GM18507 (cell line): Measurements from ENCODE around the gene CLEC4F.

ENCODE experiments used
- DNase-seq: peaks from one replicate; pipeline ENCODE4 v3.0.0; 2011; ENCODE audit warnings: low read depth; ENCODE audit not compliant: insufficient read length; ENCODE audit errors: extremely low spot score
- FAIRE-seq: peaks from 2 replicates; lab custom pipeline; 2011; peaks lifted over from hg19 to GRCh38; lab: Jason Lieb, UNC

Gene CLEC4F, protein sequence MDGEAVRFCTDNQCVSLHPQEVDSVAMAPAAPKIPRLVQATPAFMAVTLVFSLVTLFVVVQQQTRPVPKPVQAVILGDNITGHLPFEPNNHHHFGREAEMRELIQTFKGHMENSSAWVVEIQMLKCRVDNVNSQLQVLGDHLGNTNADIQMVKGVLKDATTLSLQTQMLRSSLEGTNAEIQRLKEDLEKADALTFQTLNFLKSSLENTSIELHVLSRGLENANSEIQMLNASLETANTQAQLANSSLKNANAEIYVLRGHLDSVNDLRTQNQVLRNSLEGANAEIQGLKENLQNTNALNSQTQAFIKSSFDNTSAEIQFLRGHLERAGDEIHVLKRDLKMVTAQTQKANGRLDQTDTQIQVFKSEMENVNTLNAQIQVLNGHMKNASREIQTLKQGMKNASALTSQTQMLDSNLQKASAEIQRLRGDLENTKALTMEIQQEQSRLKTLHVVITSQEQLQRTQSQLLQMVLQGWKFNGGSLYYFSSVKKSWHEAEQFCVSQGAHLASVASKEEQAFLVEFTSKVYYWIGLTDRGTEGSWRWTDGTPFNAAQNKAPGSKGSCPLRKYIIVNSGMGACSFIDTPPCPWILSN

DNA sequence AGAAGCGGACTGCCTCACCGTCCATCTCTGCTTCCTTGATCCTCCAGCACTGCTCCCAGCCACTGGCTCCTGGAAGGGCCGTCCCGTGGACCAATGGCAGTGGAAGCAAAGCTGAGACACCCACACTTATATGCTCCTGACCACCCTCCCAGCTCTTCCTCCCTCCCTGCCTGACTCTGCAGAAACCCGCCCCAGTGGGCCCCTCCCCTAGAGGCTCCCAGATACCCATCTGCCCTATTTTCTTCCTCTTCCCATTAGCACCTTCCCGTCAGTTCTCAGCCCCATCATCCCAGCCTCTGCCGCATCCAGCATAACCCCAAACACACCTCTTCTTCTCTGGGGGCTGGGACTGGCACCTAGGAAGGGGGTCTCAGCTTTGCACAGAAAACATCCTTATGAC is at the start of gene CLEC4F:
Gene CLEC4F (minus strand): TSS at position 101 of the 400 bp plus-strand sequence. CDS start 76 bp downstream, at position 25.
- no peak for FAIRE-seq
- no peak for DNase-seq

DNA sequence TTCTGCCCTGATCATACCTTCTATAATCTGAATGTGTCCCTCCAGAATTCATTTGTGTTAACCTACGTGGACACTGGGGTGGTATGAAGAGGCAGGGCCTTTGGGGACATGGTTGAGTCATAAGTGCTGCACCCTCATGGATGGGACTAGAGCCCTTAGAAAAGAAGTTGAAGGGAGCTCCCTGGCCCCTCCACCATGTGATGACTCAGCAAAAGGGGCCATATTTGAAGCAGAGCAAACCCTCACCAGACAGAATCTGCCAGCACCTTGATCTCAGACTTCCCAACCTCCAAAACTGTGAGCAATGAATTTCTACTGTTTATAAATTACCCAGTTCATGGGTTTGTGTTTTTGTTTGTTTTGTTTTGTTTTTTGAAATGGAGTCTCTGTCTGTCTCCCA is 48.6 kb upstream of the CLEC4F start:
- DNase-seq (no peak), FAIRE-seq (no peak)

DNA sequence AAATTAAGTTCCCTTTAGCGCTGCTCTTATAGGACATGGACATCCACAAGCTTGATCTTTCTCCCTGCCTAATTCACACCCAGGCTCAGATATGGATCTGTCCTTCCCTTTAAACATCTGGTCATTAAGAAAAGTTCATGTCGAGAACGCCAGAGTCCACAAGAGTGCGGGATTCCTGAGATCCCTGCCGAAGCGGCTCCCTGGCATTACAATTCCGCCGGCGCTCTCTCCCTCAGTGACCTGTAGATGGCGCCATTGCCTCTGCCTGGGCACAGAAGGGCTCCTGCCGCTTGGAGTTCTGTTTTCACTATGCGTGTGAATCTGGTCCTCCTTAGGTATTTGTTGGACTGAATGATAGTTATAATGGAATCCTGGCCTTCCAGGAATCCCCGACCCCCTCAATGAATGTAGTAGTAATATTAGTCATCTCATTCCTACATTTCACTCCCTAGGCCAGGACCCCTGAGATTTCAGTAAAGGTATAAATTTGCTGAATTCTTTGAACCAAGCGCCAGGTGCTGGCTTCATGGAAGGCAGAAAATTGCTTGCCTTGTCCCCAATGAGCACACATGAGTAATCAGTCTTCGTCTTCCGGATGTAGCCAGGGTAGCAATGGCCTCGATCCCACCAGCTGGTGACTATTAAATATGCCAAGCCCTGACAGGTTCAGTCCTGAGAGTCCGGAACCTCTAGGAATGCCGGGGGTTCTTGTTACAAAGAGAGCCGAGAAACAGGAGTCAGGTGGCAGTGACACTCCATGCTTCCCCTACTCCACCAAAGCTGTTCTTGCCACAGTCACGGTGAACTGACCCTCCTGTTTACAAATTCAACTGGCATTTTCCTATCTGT is 41.6 kb upstream of the CLEC4F start:
- peak; percentile 79 for FAIRE-seq
- peak; percentile 40 for DNase-seq

DNA sequence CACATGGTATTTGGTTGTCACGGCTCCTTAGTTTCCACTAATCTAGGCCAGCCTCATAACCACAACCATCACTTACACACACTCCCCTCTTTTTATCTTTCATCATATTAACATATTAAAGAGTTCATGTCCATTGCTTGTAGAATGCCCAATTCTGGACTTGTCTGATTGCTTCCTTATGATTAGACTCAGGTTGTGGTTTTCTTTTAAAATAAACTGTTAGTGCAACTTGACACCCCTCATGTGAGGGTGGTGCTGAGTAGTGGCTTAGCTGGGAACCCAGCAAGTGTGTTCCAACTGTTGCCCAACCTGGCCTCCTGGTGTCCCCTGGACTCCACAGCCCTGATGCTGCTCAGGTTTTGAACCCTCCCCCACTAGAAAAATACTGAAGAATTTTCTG is 35.3 kb upstream of the CLEC4F start:
- no peak for FAIRE-seq
- no peak for DNase-seq

DNA sequence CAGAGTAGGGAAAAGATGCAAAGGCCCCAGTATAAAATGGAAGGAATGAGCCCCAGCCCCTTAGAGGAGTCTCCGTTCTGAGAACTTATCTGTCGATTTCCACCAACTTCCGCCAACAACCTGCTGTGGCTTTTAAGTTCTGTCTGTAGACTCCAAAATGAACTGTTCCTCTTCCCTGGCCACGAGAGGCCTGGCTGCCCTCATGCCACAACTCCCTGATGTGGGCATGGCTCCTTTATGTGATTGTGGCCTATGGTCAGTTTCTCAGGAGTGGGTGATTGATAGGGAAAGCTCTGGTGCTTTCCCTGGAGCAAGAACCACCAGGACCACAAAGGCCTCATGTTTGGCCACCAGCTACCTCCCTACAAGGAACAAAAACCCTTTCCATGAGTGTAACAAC is 34.0 kb upstream of the CLEC4F start:
- no peak for FAIRE-seq
- no peak for DNase-seq

DNA sequence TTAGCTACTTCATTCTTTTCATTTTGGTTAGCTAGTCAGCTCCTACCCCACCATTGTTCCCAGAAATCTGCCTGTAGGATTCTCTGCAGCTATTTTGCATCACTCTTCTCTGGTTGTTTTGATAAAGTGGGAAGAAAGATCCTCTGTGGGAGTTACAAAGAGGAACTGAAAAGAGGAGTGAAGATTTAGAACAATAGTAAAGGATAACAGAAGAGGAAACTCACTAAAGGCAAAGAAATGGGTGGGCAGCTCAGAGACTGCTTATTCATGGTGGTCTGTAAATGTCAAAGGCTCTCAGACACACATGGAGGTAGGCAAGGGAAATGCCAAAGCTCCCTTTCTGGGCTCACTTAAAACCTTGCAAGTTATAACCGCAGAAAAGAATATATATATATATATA is 32.4 kb upstream of the CLEC4F start:
- DNase-seq (no peak), FAIRE-seq (no peak)

DNA sequence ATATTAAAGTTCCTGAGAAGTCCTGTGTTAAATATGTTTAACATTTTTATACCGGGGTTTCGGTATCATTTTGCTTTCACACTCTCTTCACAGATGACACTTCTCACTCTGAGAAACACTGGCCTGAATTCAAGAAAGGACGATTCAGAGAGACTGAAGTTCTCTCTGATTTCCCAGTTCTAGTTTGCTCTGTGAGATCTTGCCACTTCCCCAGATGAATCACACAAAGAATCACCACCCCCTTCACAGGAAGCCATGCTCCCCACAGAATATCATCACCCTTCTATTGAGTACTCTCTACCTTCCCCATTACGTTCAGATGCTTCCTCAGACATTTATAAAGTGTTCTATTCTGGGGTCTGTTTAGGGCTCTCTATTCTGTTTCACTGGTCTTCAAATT is 31.3 kb upstream of the CLEC4F start:
- FAIRE-seq: peak; percentile 88
- DNase-seq: peak; percentile 23

DNA sequence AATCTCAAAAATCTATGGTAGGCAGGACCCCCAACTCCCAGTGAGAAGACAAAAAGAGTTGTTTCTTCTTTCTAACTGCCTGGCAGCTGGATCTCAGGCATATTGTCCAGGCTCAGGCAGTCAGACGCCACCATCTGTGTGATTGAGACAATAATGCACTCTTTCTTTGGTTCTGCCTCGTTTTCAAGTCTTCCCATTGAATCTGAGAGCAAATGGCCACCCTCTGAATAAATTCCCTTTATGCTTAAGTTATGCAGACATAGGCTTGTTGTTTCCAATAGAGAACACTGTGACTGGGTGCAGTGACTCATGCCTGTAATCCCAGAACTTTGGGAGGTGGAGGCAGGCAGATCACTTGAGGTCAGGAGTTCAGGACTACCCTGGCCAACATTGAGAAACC is 30.5 kb upstream of the CLEC4F start:
- no peak for FAIRE-seq

DNA sequence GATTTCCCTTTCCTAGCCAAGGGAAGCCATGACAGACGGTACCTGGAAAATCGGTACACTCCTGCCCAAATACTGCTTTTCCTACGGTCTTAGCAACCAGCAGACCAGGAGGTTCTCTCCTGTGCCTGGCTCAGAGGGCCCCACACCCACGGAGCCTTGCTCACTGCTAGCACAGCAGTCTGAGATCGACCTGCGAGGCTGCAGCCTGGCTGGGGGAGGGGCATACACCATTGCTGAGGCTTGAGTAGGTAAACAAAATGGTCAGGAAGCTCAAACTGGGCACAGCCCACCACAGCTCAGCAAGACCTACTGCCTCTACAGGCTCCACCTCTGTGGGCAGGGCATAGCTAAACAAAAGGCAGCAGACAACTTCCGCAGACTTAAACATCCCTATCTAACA is 22.0 kb upstream of the CLEC4F start:
- no peak for DNase-seq

More for the DNA sequence above, 30.5 kb upstream of the CLEC4F start:
- DNase-seq: no peak

DNA sequence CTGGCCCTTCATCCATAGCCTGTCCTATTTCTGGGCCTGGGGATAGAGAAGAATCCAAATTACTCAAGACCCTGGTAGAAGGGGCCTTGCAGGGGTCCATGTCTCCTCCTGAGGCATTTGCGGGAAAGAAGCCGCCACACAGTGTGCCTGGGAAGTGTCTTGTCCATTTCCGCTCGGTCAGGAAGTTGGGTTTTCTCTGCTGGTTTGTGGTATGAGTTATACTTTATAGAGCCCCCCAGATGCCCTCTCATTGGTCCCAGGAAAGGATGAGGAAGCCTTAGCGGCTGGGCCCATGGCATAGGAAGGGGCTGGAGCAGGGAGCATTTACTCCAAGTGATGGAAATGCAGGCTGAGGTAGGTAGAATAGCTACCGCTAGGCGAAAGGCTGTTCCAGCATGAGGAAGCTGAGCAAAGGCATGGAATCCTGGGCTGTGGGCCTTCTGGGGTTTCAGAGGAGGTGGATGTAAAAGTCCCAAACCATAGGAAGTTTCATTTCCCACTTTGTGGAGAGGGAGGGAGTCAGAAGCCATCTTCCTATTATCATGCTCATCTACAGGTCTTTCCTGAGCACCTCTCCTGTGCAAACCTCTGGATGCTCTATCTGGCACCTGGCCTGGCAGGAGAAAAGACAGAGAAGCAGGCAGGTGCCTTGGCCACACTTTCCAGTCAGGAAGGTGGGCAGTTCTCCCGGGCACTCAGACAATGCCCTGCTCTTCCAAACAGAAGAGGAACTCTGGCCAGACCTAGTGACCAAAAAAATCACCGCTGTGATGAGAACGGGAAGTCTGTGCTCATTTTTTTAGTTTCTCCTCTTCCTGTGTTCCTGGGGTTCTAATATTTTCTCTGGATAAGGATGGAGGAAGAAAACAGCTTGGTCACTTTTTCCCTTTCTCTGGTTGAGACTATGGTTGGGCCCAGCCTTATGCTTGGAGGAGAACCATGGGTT is 17.9 kb upstream of the CLEC4F start:
- no peak for FAIRE-seq
- DNase-seq: no peak

More for the DNA sequence above, 22.0 kb upstream of the CLEC4F start:
- no peak for FAIRE-seq

DNA sequence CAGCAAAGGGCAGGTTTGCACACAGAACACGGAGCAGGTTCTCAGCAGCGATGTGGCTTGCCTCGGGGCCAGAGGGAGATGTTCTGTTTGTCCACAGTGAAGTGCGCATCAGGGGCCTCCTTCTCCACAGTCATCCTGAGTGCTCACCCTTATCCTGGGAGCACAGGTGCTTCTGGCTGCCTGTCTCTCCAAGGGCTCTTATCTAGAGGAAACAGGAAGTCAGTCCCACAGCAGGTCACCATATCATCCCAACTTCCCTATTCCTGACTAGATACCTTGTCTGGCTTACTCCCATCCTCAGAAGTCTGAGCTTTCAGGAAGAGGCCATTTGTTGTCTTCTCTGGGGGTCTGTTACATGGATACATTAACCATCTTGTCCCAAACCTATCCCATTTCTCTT is 15.2 kb upstream of the CLEC4F start, which contains the start of gene CD207:
Gene CD207 (minus strand): TSS at position 174 of the 400 bp plus-strand sequence. CDS start 40 bp downstream, at position 134.
- FAIRE-seq (no peak), DNase-seq (no peak)

DNA sequence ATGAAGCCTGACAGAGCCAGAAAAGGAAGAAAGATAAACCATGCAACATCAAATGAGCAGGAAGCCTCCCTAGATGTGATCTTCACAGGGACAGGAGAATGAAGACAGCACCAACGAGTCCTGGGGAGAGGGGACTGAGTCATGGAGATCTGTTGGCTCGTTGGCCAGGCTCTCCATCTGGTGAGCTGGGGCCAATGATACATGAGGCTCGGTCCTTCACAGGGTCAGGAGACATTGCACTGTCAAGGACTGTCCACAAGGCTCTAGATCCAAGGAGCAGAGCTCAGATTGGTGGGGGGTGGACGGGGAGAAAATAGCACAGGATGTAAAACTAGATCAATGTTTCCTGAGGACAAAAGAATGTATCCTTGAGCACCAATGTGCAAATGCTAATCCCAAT is 14.5 kb upstream of the CLEC4F start:
- DNase-seq (no peak), FAIRE-seq (no peak)

DNA sequence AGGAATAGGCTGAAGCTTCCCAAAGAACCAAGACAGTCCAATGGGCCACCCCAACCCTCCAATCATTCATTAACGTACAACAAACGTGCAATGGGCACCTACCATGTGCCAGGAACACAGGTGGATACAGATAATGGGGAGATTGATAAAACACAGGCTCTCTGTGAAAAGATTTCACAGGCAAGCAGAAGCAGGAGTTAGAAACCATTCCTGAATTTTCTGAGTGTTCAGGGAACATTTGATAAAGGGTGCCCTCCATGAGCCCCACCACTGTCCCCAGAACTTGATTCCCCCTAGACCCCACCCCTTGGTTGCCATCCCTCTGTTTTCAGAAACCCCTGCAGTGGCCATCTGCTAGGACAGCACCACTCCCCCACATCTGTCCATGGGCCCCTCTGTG is 13.7 kb upstream of the CLEC4F start:
- no peak for DNase-seq
- FAIRE-seq: no peak

DNA sequence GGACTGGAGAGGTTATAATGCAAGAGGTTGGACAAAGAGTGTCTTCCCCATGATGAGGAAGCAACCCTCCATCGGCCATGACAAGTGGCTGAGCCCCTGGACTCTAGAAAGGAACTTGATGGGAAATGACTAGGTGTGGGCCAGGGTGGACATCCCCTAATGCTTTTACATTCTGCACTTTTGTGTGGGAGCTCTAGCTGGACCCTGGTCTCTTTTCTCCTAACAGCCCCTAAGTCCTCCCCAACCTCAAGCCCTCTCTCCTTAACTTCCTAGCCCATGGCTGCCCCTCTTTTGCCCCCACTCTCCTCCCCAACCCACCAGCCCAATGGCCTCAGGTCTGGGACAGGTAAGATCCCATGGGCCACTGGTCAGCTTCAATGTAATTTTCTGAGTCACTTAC is 12.8 kb upstream of the CLEC4F start:
- no peak for FAIRE-seq

DNA sequence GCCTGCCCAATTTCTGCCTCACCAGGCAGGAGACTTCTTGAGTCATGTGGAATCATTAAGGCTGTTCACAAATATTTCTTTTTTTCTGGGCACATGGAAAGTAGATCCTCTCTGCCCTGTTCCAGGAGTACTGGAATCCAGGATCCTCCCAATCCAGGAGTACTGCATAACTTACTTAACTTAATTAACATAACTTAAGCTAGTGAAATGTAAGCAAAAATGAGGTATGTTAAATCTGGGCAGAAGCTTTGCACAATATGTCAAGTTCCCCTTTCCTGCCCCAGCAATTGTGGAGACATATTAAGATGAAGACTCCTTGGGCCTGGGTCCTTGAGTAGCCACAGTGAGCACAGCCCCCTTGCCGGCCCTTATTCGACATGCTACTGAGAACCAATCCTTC is 12.0 kb upstream of the CLEC4F start:
- FAIRE-seq (no peak), DNase-seq (no peak)

More for the DNA sequence above, 12.8 kb upstream of the CLEC4F start:
- DNase-seq: no peak

DNA sequence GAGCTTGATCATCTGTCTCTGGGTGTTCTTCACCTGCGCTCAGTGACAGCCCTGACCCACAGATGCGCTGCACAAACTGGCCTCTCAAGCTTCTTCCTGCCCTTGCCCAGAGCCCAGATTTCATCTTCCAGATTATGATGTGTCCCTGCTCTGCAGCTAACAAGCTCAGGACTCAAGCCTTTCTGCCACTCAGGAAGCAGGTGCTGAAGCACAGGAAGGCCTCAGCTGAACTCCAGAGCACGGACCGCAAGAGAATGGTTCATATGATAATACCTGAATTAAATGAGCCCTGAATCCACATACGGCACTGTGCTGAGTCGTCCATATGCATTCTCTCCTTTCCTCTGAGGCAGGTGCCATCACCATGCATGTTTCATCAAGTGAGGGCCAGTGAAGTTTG is 11.5 kb upstream of the CLEC4F start:
- FAIRE-seq (no peak), DNase-seq (no peak)

DNA sequence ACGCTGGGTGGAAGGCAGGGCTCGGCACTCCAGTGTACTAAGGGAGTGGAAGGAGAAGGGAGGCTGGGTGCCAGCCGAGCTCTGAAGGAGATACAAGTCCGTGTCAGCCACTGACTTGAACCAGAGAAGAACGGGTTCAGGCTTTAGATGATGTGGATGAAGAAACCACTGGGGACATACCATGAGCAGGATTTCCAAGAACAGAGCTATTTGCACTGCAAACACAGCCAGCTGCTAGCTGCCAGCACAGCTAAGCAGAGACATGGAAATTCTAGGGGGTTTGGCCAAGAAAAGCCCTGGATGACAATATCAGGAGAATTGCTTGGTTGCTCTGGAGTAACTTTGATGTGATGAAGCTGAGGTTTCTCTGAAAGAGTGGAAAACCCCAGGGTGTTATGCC is 10.0 kb upstream of the CLEC4F start:
- FAIRE-seq (no peak), DNase-seq (no peak)

DNA sequence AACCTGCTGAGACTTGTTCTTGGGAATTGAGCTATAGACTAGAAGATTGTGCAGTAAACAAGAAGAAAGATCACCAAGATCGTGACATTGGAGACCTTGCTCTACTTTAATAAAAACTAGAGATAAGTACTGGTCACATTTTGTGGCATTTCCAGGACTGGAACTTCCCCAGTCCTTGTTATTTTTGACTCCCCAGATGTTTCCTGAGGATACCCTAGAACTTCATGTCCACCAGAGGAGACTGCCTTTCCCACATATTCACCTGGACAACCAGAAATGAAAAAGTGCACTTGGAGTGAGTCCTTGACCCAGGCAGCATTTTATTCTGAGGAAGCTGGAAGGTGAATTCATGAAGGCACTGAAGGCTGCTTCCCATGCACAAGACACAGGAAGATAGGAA is 9.5 kb upstream of the CLEC4F start:
- FAIRE-seq (no peak), DNase-seq (no peak)
